ENCODE data around the gene LST1.

The LST1 gene

DNA sequence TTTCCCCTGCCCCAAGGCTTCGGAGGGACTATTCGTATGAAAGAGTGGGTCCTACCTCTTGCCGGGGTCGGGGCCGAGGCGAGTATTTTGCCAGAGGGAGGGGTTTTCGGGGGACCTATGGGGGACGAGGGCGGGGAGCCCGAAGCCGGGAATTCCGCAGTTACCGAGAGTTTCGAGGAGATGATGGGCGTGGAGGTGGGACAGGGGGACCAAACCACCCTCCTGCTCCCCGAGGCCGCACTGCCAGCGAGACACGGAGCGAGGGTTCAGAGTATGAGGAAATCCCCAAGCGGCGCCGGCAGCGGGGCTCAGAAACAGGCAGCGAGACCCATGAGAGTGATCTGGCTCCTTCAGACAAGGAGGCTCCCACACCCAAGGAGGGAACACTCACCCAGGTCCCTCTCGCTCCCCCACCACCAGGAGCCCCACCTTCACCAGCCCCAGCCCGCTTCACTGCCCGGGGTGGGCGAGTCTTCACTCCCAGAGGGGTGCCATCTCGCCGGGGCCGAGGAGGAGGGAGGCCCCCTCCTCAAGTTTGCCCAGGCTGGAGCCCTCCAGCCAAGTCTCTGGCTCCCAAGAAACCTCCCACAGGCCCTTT lies 45.7 kb downstream of the LST1 start:
- DNase-seq (ENCODE audit: low read depth): no peak
- no peak overlapping the region for H3K4me3 ChIP-seq (ENCODE audit: low read depth, low read length)
- TF ChIP-seq, protein P1, sequence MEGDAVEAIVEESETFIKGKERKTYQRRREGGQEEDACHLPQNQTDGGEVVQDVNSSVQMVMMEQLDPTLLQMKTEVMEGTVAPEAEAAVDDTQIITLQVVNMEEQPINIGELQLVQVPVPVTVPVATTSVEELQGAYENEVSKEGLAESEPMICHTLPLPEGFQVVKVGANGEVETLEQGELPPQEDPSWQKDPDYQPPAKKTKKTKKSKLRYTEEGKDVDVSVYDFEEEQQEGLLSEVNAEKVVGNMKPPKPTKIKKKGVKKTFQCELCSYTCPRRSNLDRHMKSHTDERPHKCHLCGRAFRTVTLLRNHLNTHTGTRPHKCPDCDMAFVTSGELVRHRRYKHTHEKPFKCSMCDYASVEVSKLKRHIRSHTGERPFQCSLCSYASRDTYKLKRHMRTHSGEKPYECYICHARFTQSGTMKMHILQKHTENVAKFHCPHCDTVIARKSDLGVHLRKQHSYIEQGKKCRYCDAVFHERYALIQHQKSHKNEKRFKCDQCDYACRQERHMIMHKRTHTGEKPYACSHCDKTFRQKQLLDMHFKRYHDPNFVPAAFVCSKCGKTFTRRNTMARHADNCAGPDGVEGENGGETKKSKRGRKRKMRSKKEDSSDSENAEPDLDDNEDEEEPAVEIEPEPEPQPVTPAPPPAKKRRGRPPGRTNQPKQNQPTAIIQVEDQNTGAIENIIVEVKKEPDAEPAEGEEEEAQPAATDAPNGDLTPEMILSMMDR (conservative IDR thresholded peaks at IDR 0.05; ENCODE audit: low read depth, low read length): no peak

DNA sequence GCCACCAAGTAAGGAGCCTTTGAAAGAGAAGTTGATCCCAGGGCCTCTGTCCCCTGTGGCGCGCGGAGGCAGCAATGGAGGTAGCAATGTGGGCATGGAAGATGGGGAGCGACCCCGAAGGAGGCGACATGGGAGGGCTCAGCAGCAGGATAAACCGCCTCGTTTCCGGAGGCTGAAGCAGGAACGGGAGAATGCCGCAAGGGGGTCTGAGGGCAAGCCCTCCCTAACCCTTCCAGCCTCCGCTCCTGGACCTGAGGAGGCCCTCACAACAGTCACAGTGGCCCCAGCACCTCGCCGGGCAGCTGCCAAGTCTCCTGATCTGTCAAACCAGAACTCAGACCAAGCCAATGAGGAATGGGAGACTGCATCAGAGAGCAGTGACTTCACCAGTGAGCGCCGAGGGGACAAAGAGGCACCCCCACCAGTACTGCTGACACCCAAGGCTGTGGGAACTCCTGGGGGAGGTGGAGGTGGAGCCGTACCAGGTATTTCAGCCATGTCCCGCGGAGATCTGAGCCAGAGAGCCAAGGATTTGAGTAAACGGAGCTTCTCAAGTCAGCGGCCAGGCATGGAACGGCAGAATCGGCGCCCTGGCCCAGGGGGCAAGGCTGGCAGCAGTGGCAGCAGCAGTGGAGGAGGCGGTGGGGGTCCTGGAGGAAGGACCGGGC lies 46.3 kb downstream of the LST1 start:
- H3K4me3 ChIP-seq (ENCODE audit: low read depth, low read length): no peak overlapping the region
- DNase-seq (ENCODE audit: low read depth): no peak
- TF ChIP-seq, protein P1 (conservative IDR thresholded peaks at IDR 0.05; ENCODE audit: low read depth, low read length): no peak

DNA sequence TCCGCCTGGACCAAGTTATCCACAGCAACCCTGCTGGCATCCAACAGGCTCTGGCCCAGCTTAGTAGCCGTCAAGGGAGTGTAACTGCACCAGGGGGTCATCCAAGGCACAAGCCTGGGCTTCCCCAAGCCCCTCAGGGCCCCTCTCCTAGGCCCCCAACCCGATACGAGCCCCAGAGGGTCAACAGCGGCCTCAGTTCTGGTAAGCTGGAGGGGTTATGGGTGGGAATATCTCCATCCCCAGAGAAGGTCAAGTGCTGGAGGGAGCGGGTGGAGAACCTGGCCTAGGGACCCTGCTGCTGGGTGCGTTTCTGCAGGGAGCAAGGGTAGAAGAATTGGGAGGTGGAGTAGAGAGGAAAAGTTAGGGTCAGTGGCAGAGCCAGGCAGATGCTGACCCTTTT lies 47.4 kb downstream of the LST1 start:
- TF ChIP-seq, protein P1 (conservative IDR thresholded peaks at IDR 0.05; ENCODE audit: low read depth, low read length): no peak
- no peak for DNase-seq (ENCODE audit: low read depth)
- no peak overlapping the region for H3K4me3 ChIP-seq (ENCODE audit: low read depth, low read length)

DNA sequence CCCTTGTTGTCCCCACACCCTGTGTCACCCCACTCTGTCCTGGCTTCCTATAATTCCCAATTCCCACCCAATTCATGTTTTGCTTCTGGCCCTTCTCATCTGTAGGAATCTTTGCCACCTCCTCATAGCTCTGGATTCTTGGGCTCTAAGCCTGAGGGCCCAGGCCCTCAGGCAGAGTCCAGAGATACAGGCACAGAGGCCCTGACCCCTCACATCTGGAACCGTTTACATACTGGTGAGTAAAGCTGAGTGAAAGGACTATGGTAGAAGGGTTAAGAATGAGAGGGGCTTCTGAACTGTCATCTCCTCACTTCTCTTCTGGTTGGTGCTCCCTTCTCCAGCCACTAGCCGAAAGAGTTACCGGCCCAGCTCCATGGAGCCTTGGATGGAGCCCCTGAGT lies 48.1 kb downstream of the LST1 start:
- DNase-seq (ENCODE audit: low read depth): no peak
- TF ChIP-seq, protein P1 (conservative IDR thresholded peaks at IDR 0.05; ENCODE audit: low read depth, low read length): no peak
- no peak overlapping the region for H3K4me3 ChIP-seq (ENCODE audit: low read depth, low read length)

DNA sequence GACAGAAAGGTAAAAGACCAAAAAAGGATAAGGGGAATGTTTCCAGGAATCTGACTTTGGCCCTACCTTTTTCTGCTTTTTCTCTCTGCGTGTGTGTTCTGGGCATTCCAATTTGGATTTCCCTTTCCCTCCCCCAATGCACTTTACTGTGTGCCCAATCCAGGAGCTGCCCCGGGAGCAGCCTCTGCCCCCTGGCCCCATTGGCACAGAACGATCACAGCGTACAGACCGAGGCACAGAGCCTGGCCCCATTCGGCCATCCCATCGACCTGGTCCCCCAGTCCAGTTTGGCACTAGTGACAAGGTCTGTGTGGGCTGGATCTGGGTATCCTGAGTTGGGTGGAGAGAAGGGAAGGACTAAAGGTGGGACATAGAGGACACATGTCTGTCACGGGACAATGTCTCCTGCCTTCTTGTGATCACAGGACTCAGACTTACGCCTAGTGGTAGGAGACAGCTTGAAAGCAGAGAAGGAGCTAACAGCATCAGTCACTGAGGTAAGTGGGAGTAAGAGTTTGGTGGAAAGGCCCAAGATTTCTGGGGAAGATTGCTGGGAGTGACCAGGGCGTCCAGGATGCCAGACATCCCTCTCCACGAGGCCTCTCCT lies 49.0 kb downstream of the LST1 start:
- no peak overlapping the region for H3K4me3 ChIP-seq (ENCODE audit: low read depth, low read length)
- DNase-seq (ENCODE audit: low read depth): no peak
- TF ChIP-seq, protein P1 (conservative IDR thresholded peaks at IDR 0.05; ENCODE audit: low read depth, low read length): no peak

DNA sequence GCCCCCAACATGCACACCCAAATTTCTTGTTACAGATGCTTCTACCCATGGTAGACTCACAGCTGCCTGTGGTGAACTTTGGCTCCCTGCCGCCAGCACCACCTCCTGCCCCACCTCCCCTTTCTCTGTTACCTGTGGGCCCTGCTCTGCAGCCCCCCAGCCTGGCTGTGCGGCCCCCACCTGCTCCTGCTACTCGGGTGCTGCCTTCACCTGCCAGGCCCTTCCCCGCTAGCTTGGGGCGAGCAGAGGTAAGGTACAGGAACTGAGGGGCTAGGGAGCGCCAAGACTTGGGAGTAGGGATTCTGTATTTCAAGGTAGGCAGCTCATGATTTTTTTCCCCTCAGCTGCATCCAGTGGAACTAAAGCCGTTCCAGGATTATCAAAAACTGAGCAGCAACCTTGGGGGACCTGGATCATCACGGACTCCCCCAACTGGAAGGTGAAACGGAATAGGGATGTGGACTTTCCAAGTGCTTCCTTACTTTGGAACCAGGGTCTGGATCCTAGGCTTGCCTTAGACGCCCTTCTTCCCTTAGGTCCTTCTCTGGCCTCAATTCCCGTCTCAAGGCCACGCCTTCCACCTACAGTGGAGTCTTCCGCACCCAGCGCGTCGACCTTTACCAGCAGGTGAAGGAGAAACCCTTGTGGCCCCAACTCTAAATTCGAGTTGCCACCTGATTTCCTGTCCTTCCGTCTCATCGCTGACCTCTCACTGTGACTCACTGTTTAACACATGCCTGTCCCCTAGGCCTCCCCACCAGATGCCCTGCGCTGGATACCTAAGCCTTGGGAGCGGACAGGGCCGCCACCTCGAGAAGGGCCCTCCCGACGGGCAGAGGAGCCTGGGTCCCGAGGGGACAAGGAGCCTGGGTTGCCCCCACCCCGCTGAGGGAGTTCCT lies 50.9 kb downstream of the LST1 start:
- DNase-seq (ENCODE audit: low read depth): no peak
- H3K4me3 ChIP-seq (ENCODE audit: low read depth, low read length): no peak overlapping the region
- TF ChIP-seq, protein P1 (conservative IDR thresholded peaks at IDR 0.05; ENCODE audit: low read depth, low read length): no peak
